ENCODE data around the gene KAT6B.

KAT6B gene

GRCh38 chr10:74968667-74969061 is 142.3 kb downstream of the KAT6B start:
- in situ Hi-C loops (cut with HindIII; ENCODE audit: low sequenced_read_pairs), result no loop called here
- no peak overlapping the region for H3K4me3 ChIP-seq (ENCODE audit: low read depth, low read length)
- TF ChIP-seq CTCF (IDR thresholded peaks at IDR 0.05; ENCODE audit: low read depth, low read length, missing control alignments), result no peak
- DNase-seq (ENCODE audit: low read depth), result no peak

GRCh38 chr10:74969093-74969492 is 142.7 kb downstream of the KAT6B start:
- TF ChIP-seq CTCF (IDR thresholded peaks at IDR 0.05; ENCODE audit: low read depth, low read length, missing control alignments), result no peak
- no peak for DNase-seq (ENCODE audit: low read depth)
- in situ Hi-C loops (cut with HindIII; ENCODE audit: low sequenced_read_pairs), result no loop called here
- H3K4me3 ChIP-seq (ENCODE audit: low read depth, low read length), result no peak overlapping the region

GRCh38 chr10:74969530-74969929 is 143.1 kb downstream of the KAT6B start:
- no peak for TF ChIP-seq CTCF (IDR thresholded peaks at IDR 0.05; ENCODE audit: low read depth, low read length, missing control alignments)
- H3K4me3 ChIP-seq (ENCODE audit: low read depth, low read length), result no peak overlapping the region
- DNase-seq (ENCODE audit: low read depth), result no peak
- in situ Hi-C loops (cut with HindIII; ENCODE audit: low sequenced_read_pairs), result no loop called here

GRCh38 chr10:74973741-74974392 is 147.5 kb downstream of the KAT6B start:
- no peak for TF ChIP-seq CTCF (IDR thresholded peaks at IDR 0.05; ENCODE audit: low read depth, low read length, missing control alignments)
- in situ Hi-C loops (cut with HindIII; ENCODE audit: low sequenced_read_pairs), result no loop called here
- no peak overlapping the region for H3K4me3 ChIP-seq (ENCODE audit: low read depth, low read length)
- no peak for DNase-seq (ENCODE audit: low read depth)

GRCh38 chr10:74975758-74976157 is 149.4 kb downstream of the KAT6B start:
- no peak for TF ChIP-seq CTCF (IDR thresholded peaks at IDR 0.05; ENCODE audit: low read depth, low read length, missing control alignments)
- H3K4me3 ChIP-seq (ENCODE audit: low read depth, low read length), result no peak overlapping the region
- no peak for DNase-seq (ENCODE audit: low read depth)
- in situ Hi-C loops (cut with HindIII; ENCODE audit: low sequenced_read_pairs), result no loop called here

GRCh38 chr10:74976565-74976964 is 150.2 kb downstream of the KAT6B start:
- DNase-seq (ENCODE audit: low read depth), result no peak
- no peak for TF ChIP-seq CTCF (IDR thresholded peaks at IDR 0.05; ENCODE audit: low read depth, low read length, missing control alignments)
- H3K4me3 ChIP-seq (ENCODE audit: low read depth, low read length), result no peak overlapping the region

More at GRCh38 chr10:74976565-74976964, 150.2 kb downstream of the KAT6B start:
- in situ Hi-C loops (cut with HindIII; ENCODE audit: low sequenced_read_pairs), result no loop called here

All from astrocyte of the cerebellum (primary cell).